ENCODE data around the gene C3orf62. TPM values are rescaled to one million over a fixed set of nuclear protein-coding genes. Genes with fewer than 3 reads are reported as not detected.
A peak's percentile ranks its signal among the peaks of the same experiment; 100 is the strongest.

C3orf62 gene
- total RNA-seq, 2 experiments from 2014 or later, result 7.0 to 7.5 TPM

DNA sequence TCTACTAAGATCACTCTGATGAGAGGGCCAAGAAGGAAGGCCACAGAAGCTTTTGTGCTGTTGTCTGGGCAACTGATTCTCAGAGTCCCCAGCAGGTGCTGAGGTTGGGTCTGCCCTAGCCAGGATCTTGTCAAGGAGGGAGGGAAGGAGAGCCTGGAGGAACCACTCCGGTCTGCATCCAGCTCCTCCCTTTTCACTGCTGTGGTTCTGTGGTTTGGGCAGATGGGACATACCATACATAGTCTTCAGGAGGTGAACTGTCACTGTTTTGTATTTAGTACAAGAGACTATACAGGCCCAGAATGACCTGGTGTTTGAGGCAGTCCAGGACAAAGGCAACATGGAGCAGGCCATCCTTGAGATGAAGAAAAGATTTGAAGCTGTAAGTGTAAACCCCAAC, 21.9 kb downstream of the C3orf62 start:
- no peak overlapping the region for H3K27ac ChIP-seq (ENCODE audit: low read depth in 1 of 2, low read length in 2 of 2)
- H3K27me3 Mint-ChIP-seq, result peaks cover 4% of the 10 kb centered on the region
- POLR2A ChIA-PET, result no interaction called here

DNA sequence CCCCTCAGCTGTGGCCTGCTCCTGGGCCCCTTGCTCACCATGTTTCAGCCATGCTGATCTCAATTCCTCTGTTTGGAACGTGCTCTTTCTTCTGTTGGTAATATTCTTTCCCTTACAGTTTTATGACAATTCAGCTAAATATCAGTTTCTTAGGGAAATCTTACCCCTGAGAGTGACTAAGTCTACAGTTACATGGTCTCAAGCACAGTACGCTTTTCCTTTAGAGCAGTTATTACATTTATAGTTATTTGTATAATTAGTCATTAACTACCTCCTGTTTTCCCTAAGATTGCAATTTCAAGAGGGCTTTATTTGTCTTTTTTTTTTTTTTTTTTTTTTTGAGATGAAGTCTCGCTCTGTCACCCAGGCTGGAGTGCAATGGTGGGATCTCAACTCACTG, 23.5 kb downstream of the C3orf62 start:
- H3K4me3 ChIP-seq (ENCODE audit: low read length), result no peak overlapping the region
- intact Hi-C loops (cut with DNase I, micrococcal nuclease), result no loop called here
- POLR2A ChIA-PET, result no interaction called here
- Mint-ChIP-seq H3K9me3 (no peaks in the 10 kb centered on the region), H3K36me3 (ENCODE audit: low read depth) (no peaks in the 10 kb centered on the region), H3K4me1 (ENCODE audit: low read depth) (no peaks in the 10 kb centered on the region), H3K4me3 (no peak overlapping the region), H3K27ac (no peak overlapping the region), H3K27me3 (peaks cover 4% of the 10 kb centered on the region)
- H3K36me3 ChIP-seq (ENCODE audit: insufficient read depth, low read length), result no peaks in the 10 kb centered on the region
- CTCF ChIA-PET, result no interaction called here
- DNase-seq (no peak), ATAC-seq (ENCODE audit: poor library complexity) (no peak)
- H3K27ac ChIP-seq (ENCODE audit: low read depth in 1 of 2, low read length in 2 of 2), result no peak overlapping the region
- H3K9me3 ChIP-seq (ENCODE audit: control insufficient read depth in 1 of 2, insufficient read depth in 1 of 2, low read length in 2 of 2), result no peaks in the 10 kb centered on the region
- TF ChIP-seq, protein P1, sequence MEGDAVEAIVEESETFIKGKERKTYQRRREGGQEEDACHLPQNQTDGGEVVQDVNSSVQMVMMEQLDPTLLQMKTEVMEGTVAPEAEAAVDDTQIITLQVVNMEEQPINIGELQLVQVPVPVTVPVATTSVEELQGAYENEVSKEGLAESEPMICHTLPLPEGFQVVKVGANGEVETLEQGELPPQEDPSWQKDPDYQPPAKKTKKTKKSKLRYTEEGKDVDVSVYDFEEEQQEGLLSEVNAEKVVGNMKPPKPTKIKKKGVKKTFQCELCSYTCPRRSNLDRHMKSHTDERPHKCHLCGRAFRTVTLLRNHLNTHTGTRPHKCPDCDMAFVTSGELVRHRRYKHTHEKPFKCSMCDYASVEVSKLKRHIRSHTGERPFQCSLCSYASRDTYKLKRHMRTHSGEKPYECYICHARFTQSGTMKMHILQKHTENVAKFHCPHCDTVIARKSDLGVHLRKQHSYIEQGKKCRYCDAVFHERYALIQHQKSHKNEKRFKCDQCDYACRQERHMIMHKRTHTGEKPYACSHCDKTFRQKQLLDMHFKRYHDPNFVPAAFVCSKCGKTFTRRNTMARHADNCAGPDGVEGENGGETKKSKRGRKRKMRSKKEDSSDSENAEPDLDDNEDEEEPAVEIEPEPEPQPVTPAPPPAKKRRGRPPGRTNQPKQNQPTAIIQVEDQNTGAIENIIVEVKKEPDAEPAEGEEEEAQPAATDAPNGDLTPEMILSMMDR (IDR thresholded peaks at IDR 0.05), result no peak
- no peaks in the 10 kb centered on the region for H3K27me3 ChIP-seq (ENCODE audit: control insufficient read depth in 1 of 2, insufficient read depth in 2 of 2, low read length in 2 of 2)
- H3K4me1 ChIP-seq (ENCODE audit: insufficient read depth, low read length), result no peaks in the 10 kb centered on the region

More for the DNA sequence above, 21.9 kb downstream of the C3orf62 start:
- peak in 2 of 14 experiments; percentile 13 to 17 for DNase-seq
- CTCF ChIA-PET, result no interaction called here
- Histone ChIP-seq H3K36me3 (ENCODE audit: insufficient read depth, low read length) (no peaks in the 10 kb centered on the region), H3K9me3 (ENCODE audit: control insufficient read depth in 1 of 2, insufficient read depth in 1 of 2, low read length in 2 of 2) (no peaks in the 10 kb centered on the region), H3K4me3 (ENCODE audit: low read length) (no peak overlapping the region), H3K27me3 (ENCODE audit: control insufficient read depth in 1 of 2, insufficient read depth in 2 of 2, low read length in 2 of 2) (no peaks in the 10 kb centered on the region), H3K4me1 (ENCODE audit: insufficient read depth, low read length) (no peaks in the 10 kb centered on the region)
- Mint-ChIP-seq H3K9me3 (no peaks in the 10 kb centered on the region), H3K4me3 (no peak overlapping the region), H3K36me3 (ENCODE audit: low read depth) (no peaks in the 10 kb centered on the region), H3K27ac (no peak overlapping the region), H3K4me1 (ENCODE audit: low read depth) (no peaks in the 10 kb centered on the region)
- intact Hi-C loops (cut with DNase I, micrococcal nuclease), result no loop called here
- no peak for ATAC-seq (ENCODE audit: poor library complexity)
- TF ChIP-seq, protein P1 (IDR thresholded peaks at IDR 0.05), result no peak

GRCh38 chr3:49248840-49249227, 28.2 kb downstream of the C3orf62 start:
- H3K27me3 ChIP-seq (ENCODE audit: control insufficient read depth in 1 of 2, insufficient read depth in 2 of 2, low read length in 2 of 2), result no peaks in the 10 kb centered on the region
- no peak overlapping the region for H3K27ac Mint-ChIP-seq
- H3K4me3 ChIP-seq (ENCODE audit: low read length), result no peak overlapping the region
- H3K36me3 ChIP-seq (ENCODE audit: insufficient read depth, low read length), result no peaks in the 10 kb centered on the region
- intact Hi-C loops (cut with DNase I, micrococcal nuclease), result no loop called here
- peaks cover 4% of the 10 kb centered on the region for H3K27me3 Mint-ChIP-seq
- H3K4me1 ChIP-seq (ENCODE audit: insufficient read depth, low read length), result no peaks in the 10 kb centered on the region
- no peaks in the 10 kb centered on the region for H3K36me3 Mint-ChIP-seq (ENCODE audit: low read depth)
- H3K9me3 ChIP-seq (ENCODE audit: control insufficient read depth in 1 of 2, insufficient read depth in 1 of 2, low read length in 2 of 2), result no peaks in the 10 kb centered on the region
- no peak for ATAC-seq (ENCODE audit: poor library complexity)
- no peaks in the 10 kb centered on the region for H3K4me1 Mint-ChIP-seq (ENCODE audit: low read depth)
- H3K4me3 Mint-ChIP-seq, result no peak overlapping the region
- DNase-seq, result peak in 3 of 14 experiments; percentile 23 to 65 (median 56)
- TF ChIP-seq, protein P1 (IDR thresholded peaks at IDR 0.05), result no peak
- H3K27ac ChIP-seq (ENCODE audit: low read depth in 1 of 2, low read length in 2 of 2), result no peak overlapping the region
- CTCF ChIA-PET, result no interaction called here
- no peaks in the 10 kb centered on the region for H3K9me3 Mint-ChIP-seq
- POLR2A ChIA-PET, result no interaction called here
